HT-29 (cell line): ENCODE results near the gene ASF1A. TPM values are rescaled to one million over a fixed set of nuclear protein-coding genes. Genes with fewer than 3 reads are reported as not detected.
"Not testable (repeated sequence)": the region's sequence is repeated elsewhere in the genome, so short reads cannot be mapped to it uniquely, and the experiment has no call there.

Source experiments
- DNase-seq: peaks from one replicate; pipeline ENCODE4 v3.0.0-alpha.2; 2015; ENCODE audit warnings: low spot score
- total RNA-seq: library from RNA; depleted of rRNA; stranded (reverse); fragments of >200 nt; shearing (Covaris generic); gene quantifications from 2 replicates; pipeline ENCODE4 v1.2.3, GENCODE V29; 2014; rRNA removed

The ASF1A gene
- 17.4 and 29.8 TPM in 2 replicates for total RNA-seq

- peak; percentile 94 for DNase-seq
Observed at GRCh38 chr6:118893807-118894424, at the start of gene ASF1A. Gene ASF1A, plus strand, starts transcription at chr6:118894152. Its CDS starts 262 bp downstream, at chr6:118894414.

GRCh38 chr6:118844915-118845314 lies 49.0 kb upstream of the ASF1A start:
- no peak for DNase-seq

GRCh38 chr6:118853408-118853807 lies 40.5 kb upstream of the ASF1A start:
- no peak for DNase-seq

- no peak for DNase-seq
Observed at GRCh38 chr6:118856301-118856700, 37.7 kb upstream of the ASF1A start.

DNA sequence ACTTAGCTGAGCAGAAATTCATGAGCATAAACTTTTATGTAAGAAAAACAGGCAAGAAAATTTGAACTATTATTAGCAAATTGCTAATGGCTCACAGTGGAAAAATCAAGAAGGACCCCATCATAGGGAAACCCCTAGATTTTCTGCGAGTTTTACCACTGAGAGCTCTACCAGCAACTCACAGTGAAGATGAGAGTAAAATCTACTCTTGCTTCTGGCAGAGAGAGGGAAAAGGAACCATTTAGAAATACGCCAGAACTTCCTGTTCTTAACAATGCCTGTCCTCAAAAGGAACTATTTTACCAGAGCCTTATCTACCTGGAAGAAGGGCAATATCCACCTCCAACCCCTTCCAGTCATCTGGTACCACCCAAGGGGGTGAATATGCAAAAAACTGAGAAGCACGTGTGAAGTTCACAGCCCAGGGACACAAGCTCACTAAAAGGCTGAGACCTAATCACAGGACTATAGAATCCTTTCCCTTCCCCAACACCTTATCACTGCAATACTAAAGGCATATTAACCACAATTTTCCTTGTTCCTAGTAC lies 34.4 kb upstream of the ASF1A start:
- no peak for DNase-seq

GRCh38 chr6:118860363-118860762 lies 33.6 kb upstream of the ASF1A start:
- no peak for DNase-seq

DNA sequence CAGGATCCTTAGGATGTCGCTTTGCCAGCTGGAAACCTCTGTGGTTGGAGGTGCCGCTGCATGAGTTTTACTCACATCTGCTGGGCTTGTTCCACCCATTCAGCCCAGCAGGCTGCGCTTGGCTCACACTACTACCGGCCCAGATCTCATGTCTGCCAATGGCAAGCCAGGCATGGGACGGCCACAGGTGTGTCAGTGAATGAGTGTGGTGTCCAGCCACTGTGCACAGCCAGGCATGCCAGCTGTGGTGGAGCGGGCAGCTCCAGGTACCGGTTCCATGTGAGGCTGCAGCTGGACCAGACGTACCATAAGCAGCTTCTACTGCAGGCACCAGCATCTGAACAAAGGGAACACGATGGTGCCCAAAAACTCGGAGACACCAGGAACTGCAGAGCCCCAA lies 33.1 kb upstream of the ASF1A start:
- DNase-seq = no peak

DNA sequence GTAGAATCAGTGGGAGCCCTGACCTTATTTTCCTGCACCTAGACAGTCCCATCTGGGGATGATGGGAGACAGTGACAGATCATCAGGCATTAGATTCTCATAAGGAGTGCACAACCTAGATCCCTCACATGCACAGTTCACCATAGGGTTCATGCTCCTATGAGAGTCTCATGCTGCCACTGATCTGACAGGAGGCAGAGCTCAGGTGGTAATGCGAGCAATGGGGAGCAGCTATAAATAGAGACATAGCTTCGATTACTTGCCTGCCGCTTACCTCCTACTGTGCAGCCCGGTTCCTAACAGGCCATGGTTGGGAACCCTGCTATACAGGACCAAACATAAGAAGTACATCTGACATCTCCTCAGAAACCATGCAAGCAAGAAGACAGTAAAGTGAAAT lies 31.5 kb upstream of the ASF1A start:
- DNase-seq = no peak

GRCh38 chr6:118864341-118865099 lies 29.4 kb upstream of the ASF1A start:
- DNase-seq = no peak

- no peak for DNase-seq
Observed at GRCh38 chr6:118865100-118865391, 28.9 kb upstream of the ASF1A start.

DNA sequence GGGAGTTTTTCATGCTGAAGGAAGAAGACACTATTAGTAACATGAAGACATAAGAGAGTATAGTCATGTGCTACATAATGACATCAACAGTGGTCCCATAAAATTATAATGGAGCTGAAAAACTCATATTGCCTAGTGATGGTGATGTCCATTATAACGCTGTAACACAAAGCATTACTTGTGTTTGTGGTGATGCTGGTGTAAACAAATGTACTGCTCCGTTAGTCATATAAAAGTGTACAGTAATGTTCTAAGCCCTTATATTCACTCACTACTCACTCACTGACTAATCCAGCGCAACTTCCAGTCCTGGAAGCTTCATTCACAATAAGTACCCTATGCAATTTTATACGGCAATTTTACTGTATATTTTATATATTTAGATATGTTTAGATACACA lies 26.8 kb upstream of the ASF1A start:
- no peak for DNase-seq

GRCh38 chr6:118868901-118869300 lies 25.1 kb upstream of the ASF1A start:
- not testable (repeated sequence) for DNase-seq

GRCh38 chr6:118869350-118869749 lies 24.6 kb upstream of the ASF1A start:
- no peak for DNase-seq

DNA sequence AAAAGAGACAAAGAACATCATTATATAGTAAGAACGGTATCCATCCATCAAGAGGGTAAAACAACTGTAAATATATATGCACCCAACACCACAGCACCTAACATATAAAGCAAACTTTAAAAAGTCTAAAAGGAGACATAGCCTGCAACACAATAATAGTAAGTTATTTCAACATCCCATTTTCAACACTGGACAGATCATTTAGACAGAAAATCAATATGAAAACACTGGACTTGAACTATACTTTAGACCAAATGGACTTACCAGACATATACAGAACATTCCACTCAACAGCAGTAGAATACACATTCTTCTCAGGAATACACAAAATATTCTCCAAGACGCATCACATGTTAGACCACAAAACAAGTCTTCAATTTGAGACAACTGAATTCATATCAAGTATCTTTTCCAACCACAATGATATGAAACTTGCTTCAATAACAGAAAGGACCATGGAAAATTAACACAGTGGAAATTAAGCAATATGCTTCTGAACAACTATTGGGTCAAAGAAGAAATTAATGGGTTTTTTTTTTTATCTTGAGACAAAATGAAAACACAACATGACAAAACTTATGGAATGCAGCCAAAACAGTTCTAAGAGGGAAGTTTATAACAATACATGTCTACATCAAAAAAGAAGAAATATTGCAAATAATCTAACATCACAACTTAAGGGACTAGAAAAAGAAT lies 23.9 kb upstream of the ASF1A start:
- DNase-seq = no peak

DNA sequence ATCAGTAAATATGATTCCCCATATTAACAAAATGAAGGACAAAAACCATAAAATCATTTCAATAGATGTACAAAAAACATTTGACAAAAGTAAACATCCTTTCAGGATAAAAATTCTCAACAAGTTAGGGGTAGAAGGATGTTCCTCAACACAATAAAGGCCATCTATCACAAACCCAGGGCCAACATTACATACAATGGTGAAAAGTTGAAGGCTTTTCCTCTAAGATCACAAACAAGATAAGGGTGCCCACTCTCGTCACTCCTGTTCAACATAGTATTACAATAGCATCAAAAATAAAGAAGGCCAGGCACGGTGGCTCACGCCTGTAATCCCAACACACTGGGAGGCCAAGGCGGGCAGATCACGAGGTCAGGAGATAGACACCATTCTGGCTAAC lies 22.6 kb upstream of the ASF1A start:
- no peak for DNase-seq

- DNase-seq = no peak
Observed at GRCh38 chr6:118872318-118872717, 21.6 kb upstream of the ASF1A start.

DNA sequence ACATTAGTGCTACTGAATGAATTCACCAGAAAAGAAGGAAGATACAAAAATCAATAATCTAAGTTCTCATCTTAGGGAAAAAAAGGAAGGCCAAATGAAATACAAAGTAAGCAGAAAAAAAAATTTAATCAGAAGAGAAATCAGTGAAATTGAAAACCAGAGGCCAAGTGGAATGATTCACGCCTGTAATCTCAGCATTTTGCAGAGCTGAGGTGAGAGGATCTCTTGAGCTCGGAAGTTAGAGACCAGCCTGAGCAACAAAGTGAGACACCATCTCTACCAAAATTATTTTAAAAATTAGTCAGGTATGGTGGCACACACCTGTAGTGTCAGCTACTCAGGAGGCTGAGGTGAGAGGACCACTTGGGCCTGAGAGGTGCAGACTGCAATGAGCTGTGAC lies 21.2 kb upstream of the ASF1A start:
- DNase-seq = no peak

GRCh38 chr6:118873239-118873638 lies 20.7 kb upstream of the ASF1A start:
- no peak for DNase-seq

DNA sequence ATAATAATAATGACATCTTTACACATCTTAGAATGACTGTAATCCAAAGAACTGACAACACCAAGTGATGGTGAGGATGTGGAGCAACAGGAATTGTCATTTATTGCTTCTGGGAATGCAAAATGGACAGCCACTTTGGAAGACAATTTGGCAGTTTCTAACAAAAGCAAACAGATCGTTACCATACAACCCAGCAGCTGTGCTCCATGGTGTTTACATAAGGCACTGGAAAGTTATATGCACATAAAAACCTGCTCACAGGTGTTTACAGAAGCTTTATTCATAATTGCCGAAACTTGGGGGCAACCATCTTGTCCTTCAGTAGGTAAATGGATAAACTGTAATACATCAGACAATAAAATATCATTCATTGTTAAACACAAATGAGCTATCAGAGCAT lies 18.3 kb upstream of the ASF1A start:
- DNase-seq = no peak

GRCh38 chr6:118876198-118876597 lies 17.8 kb upstream of the ASF1A start:
- DNase-seq = no peak

GRCh38 chr6:118876814-118877213 lies 17.1 kb upstream of the ASF1A start:
- DNase-seq = no peak

GRCh38 chr6:118877806-118878205 lies 16.1 kb upstream of the ASF1A start:
- no peak for DNase-seq
